GM21447 (cell line): ENCODE data around the gene NHSL1.
"Not testable (repeated sequence)": the region's sequence is repeated elsewhere in the genome, so short reads cannot be mapped to it uniquely, and the experiment has no call there.

Source experiments
- ATAC-seq: cut with Tn5 transposase; IDR thresholded peaks from one replicate; pipeline ENCODE4 v1.9.1; 2021; ENCODE audit not compliant: unreplicated experiment

NHSL1 gene

GRCh38 chr6:138430361-138431145 lies 68.7 kb downstream of the NHSL1 start:
- no peak for ATAC-seq

- no peak for ATAC-seq
These were observed 69.5 kb downstream of the NHSL1 start for GRCh38 chr6:138429761-138430160.

GRCh38 chr6:138428944-138429598 lies 70.2 kb downstream of the NHSL1 start:
- no peak for ATAC-seq

- no peak for ATAC-seq
These were observed 71.6 kb downstream of the NHSL1 start for GRCh38 chr6:138427701-138428100.

GRCh38 chr6:138426500-138427123 lies 72.7 kb downstream of the NHSL1 start:
- ATAC-seq, result no peak

- not testable (repeated sequence) for ATAC-seq
These were observed 74.0 kb downstream of the NHSL1 start for GRCh38 chr6:138425256-138425655.

GRCh38 chr6:138424004-138424904 lies 75.0 kb downstream of the NHSL1 start:
- ATAC-seq, result no peak

- no peak for ATAC-seq
These were observed 76.4 kb downstream of the NHSL1 start for GRCh38 chr6:138422861-138423260.

GRCh38 chr6:138421608-138422007 lies 77.7 kb downstream of the NHSL1 start:
- no peak for ATAC-seq

- no peak for ATAC-seq
These were observed 78.2 kb downstream of the NHSL1 start for GRCh38 chr6:138421089-138421488.

- no peak for ATAC-seq
These were observed 78.9 kb downstream of the NHSL1 start for GRCh38 chr6:138420356-138420755.

GRCh38 chr6:138419766-138420165 lies 79.5 kb downstream of the NHSL1 start:
- ATAC-seq, result no peak

- ATAC-seq, result no peak
These were observed 81.1 kb downstream of the NHSL1 start for GRCh38 chr6:138418118-138418742.

GRCh38 chr6:138417493-138418117 lies 81.7 kb downstream of the NHSL1 start:
- ATAC-seq, result no peak

- no peak for ATAC-seq
These were observed 83.1 kb downstream of the NHSL1 start for GRCh38 chr6:138416206-138416605.

GRCh38 chr6:138415125-138415524 lies 84.2 kb downstream of the NHSL1 start:
- ATAC-seq, result no peak

- ATAC-seq, result no peak
These were observed 88.1 kb downstream of the NHSL1 start for GRCh38 chr6:138410972-138411880.

GRCh38 chr6:138410048-138410735 lies 89.1 kb downstream of the NHSL1 start:
- no peak for ATAC-seq

GRCh38 chr6:138406443-138406842 lies 92.9 kb downstream of the NHSL1 start:
- ATAC-seq, result no peak
